ENCODE measurements around the gene CRADD. TPM values are rescaled to one million over a fixed set of nuclear protein-coding genes. Genes with fewer than 3 reads are reported as not detected.

The CRADD gene
- total and polyA plus RNA-seq, 2 donors (not counting 1 experiment from before 2014, with no cell fraction given) = 5.8 to 15.1 TPM

- Mint-ChIP-seq H3K27me3 (no peaks in the 10 kb centered on the region), H3K4me1 (peaks cover 1% of the 10 kb centered on the region), H3K4me3 (no peak overlapping the region), H3K27ac (no peak overlapping the region), H3K9me3 (ENCODE audit: insufficient read depth) (no peaks in the 10 kb centered on the region)
- Histone ChIP-seq H3K9me3 (ENCODE audit: control extremely low read depth in 1 of 3, control insufficient read depth in 2 of 3, insufficient read depth in 1 of 3, low read length in 2 of 3) (no peaks in the 10 kb centered on the region), H3K36me3 (replicated peaks in 1 of 2; ENCODE audit: control extremely low read depth in 1 of 2, control insufficient read depth in 1 of 2, extremely low read depth in 1 of 2, insufficient read depth in 2 of 2, low read length in 1 of 2) (no peaks in the 10 kb centered on the region), H3K9ac (ENCODE audit: low read length) (no peak overlapping the region), H3K27me3 (replicated peaks in 1 of 4; ENCODE audit: control extremely low read depth in 1 of 4, control insufficient read depth in 3 of 4, insufficient read depth in 4 of 4, low read length in 3 of 4) (no peaks in the 10 kb centered on the region), H3K27ac (ENCODE audit: low read length in 2 of 2) (no peak overlapping the region), H3K79me2 (ENCODE audit: control insufficient read depth, insufficient read depth, low read length) (no peaks in the 10 kb centered on the region), H3K4me2 (replicated peaks; ENCODE audit: low read depth, low read length, poor library complexity, severe bottlenecking) (no peak overlapping the region), H4K20me1 (ENCODE audit: control insufficient read depth, insufficient read depth, low read length, poor library complexity, severe bottlenecking) (no peaks in the 10 kb centered on the region), H3K4me1 (ENCODE audit: control insufficient read depth in 2 of 2, insufficient read depth in 2 of 2, low read length in 2 of 2) (no peaks in the 10 kb centered on the region), H2AFZ (ENCODE audit: insufficient read depth, low read depth, low read length, poor library complexity, severe bottlenecking) (no peak overlapping the region), H3K4me3 (ENCODE audit: control extremely low read depth in 1 of 5, extremely low read depth in 1 of 5, insufficient read depth in 1 of 5, low read depth in 2 of 5, low read length in 4 of 5) (no peak overlapping the region)
- ChIA-PET POLR2A (no interaction called here), CTCF (interaction anchor here (0.5 kb wide), 1 partner anchor 126 kb away, joined by 3 read pairs; no protein-coding TSS in a partner anchor)
- intact Hi-C loops (cut with micrococcal nuclease) = no loop called here
- no CpG with 5 or more reads among the region's 1 CpG for WGBS (ENCODE audit: insufficient coverage)
- no peak for ATAC-seq (ENCODE audit: low read depth)
- no peak for DNase-seq
- TF ChIP-seq CTCF (IDR thresholded peaks at IDR 0.05) (no peak), EZH2 (IDR thresholded peaks at IDR 0.05; ENCODE audit: borderline replicate concordance, insufficient read depth, low read depth, low read length, poor library complexity, severe bottlenecking) (no peak)
Observed at GRCh38 chr12:93650626-93651025, 26.5 kb upstream of the CRADD start.

DNA sequence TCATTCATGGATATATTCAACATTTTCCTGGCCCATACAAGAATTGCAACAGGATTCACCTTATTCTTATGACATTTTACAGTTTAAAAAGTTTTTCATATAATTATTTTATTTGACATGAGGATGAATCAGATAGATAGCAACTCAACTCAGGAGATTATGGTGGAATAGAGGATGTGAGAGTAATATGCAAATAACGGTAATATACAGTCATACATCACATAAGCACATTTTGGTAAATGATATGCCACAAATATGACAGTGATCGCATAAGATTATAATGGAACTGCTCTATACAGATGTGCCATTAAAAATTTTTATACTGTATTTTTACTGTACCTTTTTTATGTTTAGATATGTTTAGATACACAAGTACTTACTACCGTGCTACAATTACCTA lies 24.1 kb upstream of the CRADD start:
- peak; percentile 33 for ATAC-seq (ENCODE audit: low read depth)
- Mint-ChIP-seq H3K4me3 (no peak overlapping the region), H3K9me3 (ENCODE audit: insufficient read depth) (peaks cover 2% of the 10 kb centered on the region), H3K4me1 (peaks cover 1% of the 10 kb centered on the region), H3K27me3 (no peaks in the 10 kb centered on the region), H3K27ac (no peak overlapping the region)
- H3K79me2 ChIP-seq (ENCODE audit: control insufficient read depth, insufficient read depth, low read length) = no peaks in the 10 kb centered on the region
- no peak for TF ChIP-seq EZH2 (IDR thresholded peaks at IDR 0.05; ENCODE audit: borderline replicate concordance, insufficient read depth, low read depth, low read length, poor library complexity, severe bottlenecking)
- TF ChIP-seq CTCF (IDR thresholded peaks at IDR 0.05) = no peak
- H4K20me1 ChIP-seq (ENCODE audit: control insufficient read depth, insufficient read depth, low read length, poor library complexity, severe bottlenecking) = no peaks in the 10 kb centered on the region
- intact Hi-C loops (cut with micrococcal nuclease) = no loop called here
- no peak overlapping the region for H3K27ac ChIP-seq (ENCODE audit: low read length in 2 of 2)
- H2AFZ ChIP-seq (ENCODE audit: insufficient read depth, low read depth, low read length, poor library complexity, severe bottlenecking) = no peak overlapping the region
- H3K4me2 ChIP-seq (replicated peaks; ENCODE audit: low read depth, low read length, poor library complexity, severe bottlenecking) = no peak overlapping the region
- no peaks in the 10 kb centered on the region for H3K27me3 ChIP-seq (replicated peaks in 1 of 4; ENCODE audit: control extremely low read depth in 1 of 4, control insufficient read depth in 3 of 4, insufficient read depth in 4 of 4, low read length in 3 of 4)
- CTCF ChIA-PET = no interaction called here
- no peak overlapping the region for H3K9ac ChIP-seq (ENCODE audit: low read length)
- POLR2A ChIA-PET = no interaction called here
- H3K9me3 ChIP-seq (ENCODE audit: control extremely low read depth in 1 of 3, control insufficient read depth in 2 of 3, insufficient read depth in 1 of 3, low read length in 2 of 3) = peaks cover 0 to 3% (median 0%) of the 10 kb centered on the region in 3 donors
- H3K4me1 ChIP-seq (ENCODE audit: control insufficient read depth in 2 of 2, insufficient read depth in 2 of 2, low read length in 2 of 2) = no peaks in the 10 kb centered on the region
- no peaks in the 10 kb centered on the region for H3K36me3 ChIP-seq (replicated peaks in 1 of 2; ENCODE audit: control extremely low read depth in 1 of 2, control insufficient read depth in 1 of 2, extremely low read depth in 1 of 2, insufficient read depth in 2 of 2, low read length in 1 of 2)
- peak; percentile 35 for DNase-seq
- no CpG with 5 or more reads among the region's 3 CpGs for WGBS (ENCODE audit: insufficient coverage)
- no peak overlapping the region for H3K4me3 ChIP-seq (ENCODE audit: control extremely low read depth in 1 of 5, extremely low read depth in 1 of 5, insufficient read depth in 1 of 5, low read depth in 2 of 5, low read length in 4 of 5)
